HCT116 (cell line): Measurements from ENCODE around the gene SNRPD2. TPM values are rescaled to one million over a fixed set of nuclear protein-coding genes. Genes with fewer than 3 reads are reported as not detected.

Source experiments
- ATAC-seq: fragments of 200-7000 bp; cut with Tn5 transposase; 2 replicates; pipeline ENCODE4 v1.9.1; 2020; ENCODE audit warnings: mild to moderate bottlenecking, moderate library complexity
- BruUV-seq: library from RNA; stranded (reverse); fragments of 400-500 nt; replicated peaks from 2 replicates; lab custom pipeline; 2021; lab: Mats Ljungman, UMichigan
- CTCF ChIA-PET: fragments of 300-600 bp; sonication (Branson Sonifier 250); formaldehyde crosslinking; loops from one replicate; lab custom pipeline; 2021; ENCODE audit warnings: antibody characterized with exemption; lab: Charles Lee
- POLR2A ChIA-PET: fragments of 300-600, 350-600 bp; sonication (Branson Sonifier 250); formaldehyde crosslinking; loops from one replicate; lab custom pipeline; 2021; ENCODE audit warnings: antibody characterized with exemption; lab: Charles Lee
- RAD21 ChIA-PET, 2 experiments: fragments of 300-600 bp; sonication (Branson Sonifier 250); formaldehyde crosslinking; loops; one replicate each; lab custom pipeline; 2023; ENCODE audit warnings: low total read pairs in 2 of 2; ENCODE audit not compliant: uncharacterized antibody in 2 of 2, unreplicated experiment in 2 of 2, low non-redundant PET in 1 of 2; lab: Charles Lee
- DNase-seq: peaks from one replicate; pipeline ENCODE4 v3.0.0-alpha.2; 2010; ENCODE audit warnings: low read depth, low spot score
- H2AFZ ChIP-seq: fragments of 200-600 bp; shearing (Covaris generic), sonication (generic); 2 replicates; pipeline ENCODE4 v1.6.1; 2017; ENCODE audit warnings: low read depth, mixed run types, mixed read lengths, antibody characterized with exemption, low read length; ENCODE audit not compliant: poor library complexity, severe bottlenecking
- H3K27ac ChIP-seq: 2 replicates; pipeline ENCODE4 v1.5.1; 2012; ENCODE audit warnings: low read depth, low read length
- H3K27me3 ChIP-seq: fragments of 200-600 bp; sonication (generic); 2 replicates; pipeline ENCODE4 v1.6.1; 2016; ENCODE audit warnings: mixed run types, low read length, mixed read lengths; ENCODE audit not compliant: insufficient read depth
- H3K36me3 ChIP-seq, 2 experiments: fragments of 200-500 bp in 1 of 2; fragments of 200-600 bp in 1 of 2; sonication (Bioruptor generic) in 1 of 2; sonication (generic) in 1 of 2; 2 replicates each; pipeline versions ENCODE4 v1.5.1 to v1.6.1; 2014 to 2016; ENCODE audit warnings: low read length in 2 of 2, inconsistent platforms in 1 of 2, mixed read lengths in 1 of 2, mixed run types in 1 of 2; ENCODE audit not compliant: insufficient read depth in 2 of 2, control insufficient read depth in 1 of 2
- H3K4me1 ChIP-seq, 2 experiments: fragments of 200-600 bp in 1 of 2; sonication (generic) in 1 of 2; 2 replicates each; pipeline versions ENCODE4 v1.5.1 to v1.6.1; 2012 to 2017; ENCODE audit warnings: low read length in 2 of 2, inconsistent platforms in 1 of 2, mild to moderate bottlenecking in 1 of 2, mixed read lengths in 1 of 2, mixed run types in 1 of 2, moderate library complexity in 1 of 2; ENCODE audit not compliant: insufficient read depth in 2 of 2, control insufficient read depth in 1 of 2
- H3K4me2 ChIP-seq: fragments of 200-600 bp; sonication (generic); 2 replicates; pipeline ENCODE4 v1.6.1; 2017; ENCODE audit warnings: mixed run types, low read length, mixed read lengths
- H3K4me3 ChIP-seq, 2 experiments: fragments of 200-600 bp in 1 of 2; sonication (generic) in 1 of 2; replicated peaks in 1 of 2; 2 replicates each; pipeline ENCODE4 v1.5.1; 2011 to 2016; ENCODE audit warnings: low read length in 2 of 2, control low read depth in 1 of 2, low read depth in 1 of 2, mild to moderate bottlenecking in 1 of 2, mixed read lengths in 1 of 2, mixed run types in 1 of 2
- H3K79me2 ChIP-seq: fragments of 200-600 bp; sonication (generic); 2 replicates; pipeline ENCODE4 v1.6.1; 2017; ENCODE audit warnings: mild to moderate bottlenecking, mixed run types, low read length, moderate library complexity, mixed read lengths; ENCODE audit not compliant: insufficient read depth
- H3K9ac ChIP-seq: fragments of 200-600 bp; sonication (generic); 2 replicates; pipeline ENCODE4 v1.6.1; 2016; ENCODE audit warnings: low read length, mixed read lengths
- H3K9me2 ChIP-seq: fragments of 200-600 bp; sonication (generic), shearing (Covaris generic); 2 replicates; pipeline ENCODE4 v1.6.1; 2017; ENCODE audit warnings: mixed run types, mild to moderate bottlenecking, moderate library complexity; ENCODE audit not compliant: insufficient read depth
- H3K9me3 ChIP-seq, 2 experiments: fragments of 200-500 bp in 1 of 2; fragments of 200-600 bp in 1 of 2; sonication (Bioruptor generic) in 1 of 2; sonication (generic) in 1 of 2; 2 replicates each; pipeline ENCODE4 v1.6.1; 2014 to 2017; ENCODE audit warnings: low read length in 2 of 2, mixed read lengths in 2 of 2, inconsistent platforms in 1 of 2, low read depth in 1 of 2, mild to moderate bottlenecking in 1 of 2, mixed run types in 1 of 2, moderate library complexity in 1 of 2; ENCODE audit not compliant: control insufficient read depth in 1 of 2, insufficient read depth in 1 of 2
- H4K20me1 ChIP-seq: fragments of 200-600 bp; sonication (generic), shearing (Covaris generic); 2 replicates; pipeline ENCODE4 v1.6.1; 2017; ENCODE audit warnings: mixed run types, mild to moderate bottlenecking, moderate library complexity; ENCODE audit not compliant: insufficient read depth
- CEBPB ChIP-seq: IDR thresholded peaks from 2 replicates; pipeline ENCODE4 v1.6.1; 2012; ENCODE audit warnings: low read depth
- EGR1 ChIP-seq: IDR thresholded peaks from 2 replicates; pipeline ENCODE4 v1.6.1; 2012; ENCODE audit warnings: low read depth
- EZH2 ChIP-seq: fragments of 200-600 bp; sonication (generic); IDR thresholded peaks from 2 replicates; pipeline ENCODE4 v1.6.1; 2017; ENCODE audit warnings: antibody characterized with exemption, mixed run types
- EZH2phosphoT487 ChIP-seq: fragments of 200-600 bp; IDR thresholded peaks from 2 replicates; pipeline ENCODE4 v1.6.1; 2018; ENCODE audit warnings: antibody characterized with exemption, borderline replicate concordance
- FOSL1 ChIP-seq: IDR thresholded peaks from 2 replicates; pipeline ENCODE4 v1.6.1; 2012; ENCODE audit warnings: low read depth
- JUND ChIP-seq: IDR thresholded peaks from 2 replicates; pipeline ENCODE4 v1.6.1; 2012
- RAD21 ChIP-seq: IDR thresholded peaks from 2 replicates; pipeline ENCODE4 v1.6.1; 2012; ENCODE audit warnings: low read depth, mild to moderate bottlenecking
- SRF ChIP-seq: IDR thresholded peaks from 2 replicates; pipeline ENCODE4 v1.6.1; 2012; ENCODE audit warnings: low read depth
- YY1 ChIP-seq: IDR thresholded peaks from 2 replicates; pipeline ENCODE4 v1.6.1; 2011; ENCODE audit warnings: low read length, low read depth, moderate library complexity, mild to moderate bottlenecking; ENCODE audit not compliant: insufficient replicate concordance; ENCODE audit errors: extremely low read depth
- ZFX ChIP-seq: fragments of 450-650 bp; IDR thresholded peaks from 2 replicates; pipeline ENCODE4 v1.6.1; 2017
- intact Hi-C: fragments of 100-400 bp; cut with micrococcal nuclease; formaldehyde crosslinking; loops from 2 replicates; pipeline ENCODE4 v1.10.0; 2022
- total RNA-seq: library from RNA; stranded (reverse); gene quantifications from one replicate; pipeline ENCODE4 v1.2.1, GENCODE V29; 2021; ENCODE audit not compliant: unreplicated experiment
- TF ChIP-seq, protein P1 (sequence below), 3 experiments: fragments of 200-600 bp in 1 of 3; sonication (generic) in 1 of 3; IDR thresholded peaks in 2 of 3; conservative IDR thresholded peaks in 1 of 3; 2 replicates each; pipeline ENCODE4 v1.5.1; 2012 to 2017; ENCODE audit warnings: low read depth in 2 of 3, low read length in 2 of 3, antibody characterized with exemption in 1 of 3, borderline replicate concordance in 1 of 3, control low read depth in 1 of 3, mild to moderate bottlenecking in 1 of 3, mixed read lengths in 1 of 3, mixed run types in 1 of 3, moderate library complexity in 1 of 3; ENCODE audit not compliant: insufficient read depth in 1 of 3
- TF ChIP-seq, protein P2 (sequence below): IDR thresholded peaks from 2 replicates; pipeline ENCODE4 v1.6.1; 2012
- TF ChIP-seq, protein P3 (sequence below): IDR thresholded peaks from 2 replicates; pipeline ENCODE4 v1.6.1; 2011; ENCODE audit warnings: mild to moderate bottlenecking, low read length, moderate library complexity; ENCODE audit not compliant: insufficient replicate concordance; ENCODE audit errors: extremely low read depth

Gene SNRPD2
- total RNA-seq, 1 experiment from 2014 or later: 927 TPM

DNA sequence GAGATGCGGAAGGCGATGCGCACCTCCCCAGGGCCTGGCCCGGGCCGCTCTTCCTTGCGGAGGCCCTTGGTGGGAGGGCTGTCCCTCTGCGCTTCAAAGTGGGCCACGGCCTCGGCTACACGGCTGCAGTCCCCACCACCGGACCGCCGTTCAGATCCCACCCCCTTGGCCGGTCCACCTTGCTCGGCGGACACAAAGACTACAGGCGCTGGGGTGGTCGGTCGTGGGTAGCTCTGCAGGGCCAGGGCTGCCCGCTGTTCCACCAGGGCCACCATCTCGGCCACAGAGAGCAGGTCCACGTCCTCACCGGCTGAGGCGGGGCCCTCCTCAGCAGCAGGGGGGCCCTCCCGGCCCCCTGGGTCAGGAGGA is 20.9 kb upstream of the SNRPD2 start:
- peaks cover 11 to 15% of the 10 kb centered on the region in 2 experiments; a peak in 2 of 4 replicates for H3K36me3 ChIP-seq
- no peak overlapping the region for H3K9ac ChIP-seq
- TF ChIP-seq FOSL1 (no peak), EZH2 (no peak), RAD21 (no peak), EGR1 (no peak), JUND (no peak), ZFX (no peak), CEBPB (no peak), SRF (no peak), EZH2phosphoT487 (no peak), YY1 (no peak)
- TF ChIP-seq, protein P1, sequence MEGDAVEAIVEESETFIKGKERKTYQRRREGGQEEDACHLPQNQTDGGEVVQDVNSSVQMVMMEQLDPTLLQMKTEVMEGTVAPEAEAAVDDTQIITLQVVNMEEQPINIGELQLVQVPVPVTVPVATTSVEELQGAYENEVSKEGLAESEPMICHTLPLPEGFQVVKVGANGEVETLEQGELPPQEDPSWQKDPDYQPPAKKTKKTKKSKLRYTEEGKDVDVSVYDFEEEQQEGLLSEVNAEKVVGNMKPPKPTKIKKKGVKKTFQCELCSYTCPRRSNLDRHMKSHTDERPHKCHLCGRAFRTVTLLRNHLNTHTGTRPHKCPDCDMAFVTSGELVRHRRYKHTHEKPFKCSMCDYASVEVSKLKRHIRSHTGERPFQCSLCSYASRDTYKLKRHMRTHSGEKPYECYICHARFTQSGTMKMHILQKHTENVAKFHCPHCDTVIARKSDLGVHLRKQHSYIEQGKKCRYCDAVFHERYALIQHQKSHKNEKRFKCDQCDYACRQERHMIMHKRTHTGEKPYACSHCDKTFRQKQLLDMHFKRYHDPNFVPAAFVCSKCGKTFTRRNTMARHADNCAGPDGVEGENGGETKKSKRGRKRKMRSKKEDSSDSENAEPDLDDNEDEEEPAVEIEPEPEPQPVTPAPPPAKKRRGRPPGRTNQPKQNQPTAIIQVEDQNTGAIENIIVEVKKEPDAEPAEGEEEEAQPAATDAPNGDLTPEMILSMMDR (IDR thresholded peaks at IDR 0.05 in 2 of 3, conservative IDR thresholded peaks at IDR 0.05 in 1 of 3; ENCODE audit: borderline replicate concordance in 1 of 3, insufficient read depth in 1 of 3, low read depth in 2 of 3, low read length in 2 of 3): no peak
- TF ChIP-seq, protein P2, sequence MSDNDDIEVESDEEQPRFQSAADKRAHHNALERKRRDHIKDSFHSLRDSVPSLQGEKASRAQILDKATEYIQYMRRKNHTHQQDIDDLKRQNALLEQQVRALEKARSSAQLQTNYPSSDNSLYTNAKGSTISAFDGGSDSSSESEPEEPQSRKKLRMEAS: no peak
- TF ChIP-seq, protein P3, sequence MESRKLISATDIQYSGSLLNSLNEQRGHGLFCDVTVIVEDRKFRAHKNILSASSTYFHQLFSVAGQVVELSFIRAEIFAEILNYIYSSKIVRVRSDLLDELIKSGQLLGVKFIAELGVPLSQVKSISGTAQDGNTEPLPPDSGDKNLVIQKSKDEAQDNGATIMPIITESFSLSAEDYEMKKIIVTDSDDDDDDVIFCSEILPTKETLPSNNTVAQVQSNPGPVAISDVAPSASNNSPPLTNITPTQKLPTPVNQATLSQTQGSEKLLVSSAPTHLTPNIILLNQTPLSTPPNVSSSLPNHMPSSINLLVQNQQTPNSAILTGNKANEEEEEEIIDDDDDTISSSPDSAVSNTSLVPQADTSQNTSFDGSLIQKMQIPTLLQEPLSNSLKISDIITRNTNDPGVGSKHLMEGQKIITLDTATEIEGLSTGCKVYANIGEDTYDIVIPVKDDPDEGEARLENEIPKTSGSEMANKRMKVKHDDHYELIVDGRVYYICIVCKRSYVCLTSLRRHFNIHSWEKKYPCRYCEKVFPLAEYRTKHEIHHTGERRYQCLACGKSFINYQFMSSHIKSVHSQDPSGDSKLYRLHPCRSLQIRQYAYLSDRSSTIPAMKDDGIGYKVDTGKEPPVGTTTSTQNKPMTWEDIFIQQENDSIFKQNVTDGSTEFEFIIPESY: no peak
- CTCF ChIA-PET: no interaction called here
- H3K27ac ChIP-seq: no peak overlapping the region; the same call in 1 of the 2 replicates
- no peak overlapping the region for H3K4me3 ChIP-seq
- no peak for ATAC-seq
- BruUV-seq: no TSS peak
- H3K27me3 ChIP-seq: no peaks in the 10 kb centered on the region
- POLR2A ChIA-PET: no interaction called here
- H3K79me2 ChIP-seq: peaks cover 50% of the 10 kb centered on the region
- intact Hi-C loops: no loop called here
- H4K20me1 ChIP-seq: no peaks in the 10 kb centered on the region
- no peak overlapping the region for H2AFZ ChIP-seq
- RAD21 ChIA-PET: no interaction called here
- peaks cover 9 to 17% of the 10 kb centered on the region in 2 experiments for H3K4me1 ChIP-seq
- no peaks in the 10 kb centered on the region for H3K9me2 ChIP-seq
- DNase-seq: no peak
- H3K4me2 ChIP-seq: no peak overlapping the region
- no peaks in the 10 kb centered on the region for H3K9me3 ChIP-seq
